H9 (cell line): ENCODE results near the gene RMND5B. TPM values are rescaled to one million over a fixed set of nuclear protein-coding genes. Genes with fewer than 3 reads are reported as not detected.

Experiments
- DNase-seq: peaks from one replicate; pipeline ENCODE4 v3.0.0-alpha.2; 2017
- H2AFZ ChIP-seq: one replicate; pipeline ENCODE4 v1.6.1; 2013; ENCODE audit warnings: mild to moderate bottlenecking, low read length, control low read depth, moderate library complexity
- H2AK5ac ChIP-seq: 2 replicates; pipeline ENCODE4 v1.6.1; 2013; ENCODE audit warnings: low read length, control low read depth, mixed read lengths; ENCODE audit not compliant: insufficient read length
- H2BK120ac ChIP-seq: one replicate; pipeline ENCODE4 v1.6.1; 2013; ENCODE audit warnings: low read depth, mild to moderate bottlenecking, low read length, control low read depth, inconsistent platforms; ENCODE audit not compliant: poor library complexity, severe bottlenecking
- H2BK12ac ChIP-seq: 2 replicates; pipeline ENCODE4 v1.6.1; 2013; ENCODE audit warnings: low read length, control low read depth, mixed read lengths, low read depth; ENCODE audit not compliant: insufficient read length
- H2BK15ac ChIP-seq: 2 replicates; pipeline ENCODE4 v1.6.1; 2013; ENCODE audit warnings: low read depth, low read length, control low read depth
- H2BK20ac ChIP-seq: one replicate; pipeline ENCODE4 v1.6.1; 2013; ENCODE audit warnings: low read depth, mild to moderate bottlenecking, low read length, control low read depth, inconsistent platforms; ENCODE audit not compliant: poor library complexity, severe bottlenecking
- H2BK5ac ChIP-seq: 2 replicates; pipeline ENCODE4 v1.6.1; 2013; ENCODE audit warnings: low read length, control low read depth, mixed read lengths; ENCODE audit not compliant: insufficient read length
- H3K14ac ChIP-seq: 2 replicates; pipeline ENCODE4 v1.6.1; 2013; ENCODE audit warnings: low read length, control low read depth; ENCODE audit not compliant: insufficient read depth
- H3K18ac ChIP-seq: 2 replicates; pipeline ENCODE4 v1.6.1; 2013; ENCODE audit warnings: low read depth, mild to moderate bottlenecking, mixed read lengths, low read length, control low read depth; ENCODE audit not compliant: insufficient read length
- H3K23ac ChIP-seq: 2 replicates; pipeline ENCODE4 v1.6.1; 2013; ENCODE audit warnings: low read length, control low read depth, mixed read lengths, low read depth; ENCODE audit not compliant: insufficient read length
- H3K23me2 ChIP-seq: 2 replicates; pipeline ENCODE4 v1.6.1; 2013; ENCODE audit warnings: low read depth, mild to moderate bottlenecking, mixed read lengths, low read length, control low read depth; ENCODE audit not compliant: insufficient read length, poor library complexity, severe bottlenecking
- H3K27ac ChIP-seq: 2 replicates; pipeline ENCODE4 v1.5.1; 2013; ENCODE audit warnings: low read length, control low read depth, mixed read lengths, low read depth; ENCODE audit not compliant: insufficient read length
- H3K27me3 ChIP-seq: 2 replicates; pipeline ENCODE4 v1.6.1; 2013; ENCODE audit warnings: low read length, control low read depth, inconsistent platforms; ENCODE audit not compliant: insufficient read depth
- H3K4ac ChIP-seq: 2 replicates; pipeline ENCODE4 v1.6.1; 2013; ENCODE audit warnings: low read depth, mild to moderate bottlenecking, control low read depth, inconsistent platforms, low read length, moderate library complexity
- H3K4me1 ChIP-seq: 2 replicates; pipeline ENCODE4 v1.6.1; 2013; ENCODE audit warnings: low read length, control low read depth, inconsistent platforms; ENCODE audit not compliant: insufficient read depth
- H3K4me2 ChIP-seq: 2 replicates; pipeline ENCODE4 v1.6.1; 2013; ENCODE audit warnings: low read length, control low read depth, mixed read lengths; ENCODE audit not compliant: insufficient read length, insufficient read depth
- H3K56ac ChIP-seq: 2 replicates; pipeline ENCODE4 v1.6.1; 2013; ENCODE audit warnings: low read depth, mild to moderate bottlenecking, mixed read lengths, low read length, control low read depth; ENCODE audit not compliant: insufficient read length
- H3K79me1 ChIP-seq: 2 replicates; pipeline ENCODE4 v1.6.1; 2013; ENCODE audit warnings: low read depth, mild to moderate bottlenecking, moderate library complexity, low read length, control low read depth, inconsistent platforms; ENCODE audit not compliant: insufficient read depth, poor library complexity, severe bottlenecking
- H3K79me2 ChIP-seq: 2 replicates; pipeline ENCODE4 v1.6.1; 2013; ENCODE audit warnings: low read length, control low read depth, inconsistent platforms; ENCODE audit not compliant: insufficient read depth
- H3K9ac ChIP-seq: 2 replicates; pipeline ENCODE4 v1.6.1; 2013; ENCODE audit warnings: low read length, control low read depth, mixed read lengths; ENCODE audit not compliant: insufficient read length; ENCODE audit errors: extremely low read depth
- H3K9me3 ChIP-seq: one replicate; pipeline ENCODE4 v1.6.1; 2013; ENCODE audit warnings: low read depth, low read length, inconsistent platforms; ENCODE audit not compliant: control insufficient read depth
- H3T11ph ChIP-seq: one replicate; pipeline ENCODE4 v1.6.1; 2013; ENCODE audit warnings: mild to moderate bottlenecking, low read length, control low read depth, inconsistent platforms
- H4K20me1 ChIP-seq: one replicate; pipeline ENCODE4 v1.6.1; 2013; ENCODE audit not compliant: control insufficient read depth, insufficient read length, insufficient read depth
- H4K5ac ChIP-seq: 2 replicates; pipeline ENCODE4 v1.6.1; 2013; ENCODE audit warnings: low read depth, mild to moderate bottlenecking, mixed read lengths, low read length, control low read depth; ENCODE audit not compliant: insufficient read length
- H4K8ac ChIP-seq: replicated peaks from 2 replicates; pipeline ENCODE4 v1.6.1; 2013; ENCODE audit warnings: low read length, control low read depth, mixed read lengths, low read depth; ENCODE audit not compliant: insufficient read length
- H4K91ac ChIP-seq: 2 replicates; pipeline ENCODE4 v1.6.1; 2013; ENCODE audit warnings: low read depth, mild to moderate bottlenecking, moderate library complexity, mixed read lengths, low read length, control low read depth; ENCODE audit not compliant: insufficient read length
- H3K27ac Mint-ChIP-seq, 3 experiments: 2 replicates in 2 of 3; 3 replicates in 1 of 3; pipeline ENCODE4 v1.8.0; 2020 to 2021; ENCODE audit warnings: mixed read lengths in 3 of 3, mild to moderate bottlenecking in 1 of 3, moderate library complexity in 1 of 3
- H3K27me3 Mint-ChIP-seq: 2 replicates; pipeline ENCODE4 v1.8.0; 2021; ENCODE audit warnings: low read depth, mild to moderate bottlenecking, moderate library complexity, mixed read lengths
- H3K36me3 Mint-ChIP-seq, 3 experiments: 2 replicates in 2 of 3; 3 replicates in 1 of 3; pipeline ENCODE4 v1.8.0; 2020 to 2021; ENCODE audit warnings: low read depth in 3 of 3, mixed read lengths in 3 of 3; ENCODE audit not compliant: insufficient read depth in 1 of 3
- H3K4me1 Mint-ChIP-seq, 2 experiments: 2 replicates each; pipeline ENCODE4 v1.8.0; 2020; ENCODE audit warnings: mixed read lengths in 2 of 2
- H3K4me3 Mint-ChIP-seq, 2 experiments: 2 replicates in 1 of 2; 3 replicates in 1 of 2; pipeline ENCODE4 v1.8.0; 2020 to 2021; ENCODE audit warnings: mild to moderate bottlenecking in 2 of 2, mixed read lengths in 2 of 2, moderate library complexity in 1 of 2
- H3K9me3 Mint-ChIP-seq, 2 experiments: 2 replicates in 1 of 2; 3 replicates in 1 of 2; pipeline ENCODE4 v1.8.0; 2020; ENCODE audit warnings: mild to moderate bottlenecking in 2 of 2, mixed read lengths in 2 of 2, moderate library complexity in 1 of 2
- WGBS: extraction: QIAGEN DNeasy Blood & Tissue Kit; methylation state at CpG from one replicate; pipeline ENCODE4 v1.1.7; 2013; ENCODE audit warnings: missing lambda C conversion rate, low lambda C conversion rate, mixed read lengths; ENCODE audit not compliant: insufficient read length; ENCODE audit errors: extremely low coverage; 5-methylcytosine and 5-hydroxymethylcytosine counted together
- total RNA-seq: library from RNA; stranded (reverse); gene quantifications from 2 replicates; pipeline ENCODE4 v1.2.1, GENCODE V29; 2021
- TF ChIP-seq, protein P1 (sequence below): fragments of 200-600 bp; sonication (generic); conservative IDR thresholded peaks from 3 replicates; pipeline ENCODE4 v1.8.0; 2021; ENCODE audit warnings: antibody characterized with exemption, mild to moderate bottlenecking

RMND5B gene
- total RNA-seq, 1 experiment from 2014 or later = 86.4 TPM

DNA sequence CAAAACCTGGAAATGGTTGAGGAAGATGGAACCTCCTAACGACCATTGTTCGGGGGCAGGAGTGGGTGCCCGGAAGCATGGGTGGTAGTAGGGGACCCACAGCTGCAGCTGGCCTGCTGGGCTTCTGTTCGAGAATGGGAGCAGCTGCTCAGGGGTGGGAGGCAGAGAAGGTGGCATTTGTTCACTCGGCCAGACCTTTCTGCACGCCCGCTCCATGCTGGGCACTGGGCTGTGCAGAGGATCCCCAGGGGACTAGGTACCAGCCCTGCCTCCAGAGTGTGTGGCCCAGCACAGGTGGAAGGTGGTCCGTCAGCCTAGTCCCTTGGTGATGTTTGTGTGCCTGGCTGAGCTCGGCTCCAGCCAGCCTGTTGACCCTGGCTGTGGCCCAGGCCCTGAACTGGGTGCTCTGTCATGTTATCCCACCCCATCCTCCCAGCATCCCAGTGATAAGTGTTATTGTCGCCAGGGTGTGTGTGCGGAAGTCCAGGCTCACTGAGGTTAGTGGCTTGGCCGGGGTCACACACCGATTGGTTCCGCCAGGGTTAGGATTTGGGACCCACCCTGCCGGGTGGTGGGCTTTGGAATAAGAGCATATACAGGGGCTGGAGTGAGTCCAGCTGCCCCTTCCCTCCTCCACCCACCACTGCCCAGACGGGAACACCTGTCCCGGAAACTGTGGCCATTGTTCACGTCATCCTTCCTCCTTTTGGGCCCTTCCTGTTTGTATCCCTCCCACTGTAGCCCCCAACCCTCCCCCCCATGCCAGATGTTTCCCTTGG is 12.7 kb upstream of the RMND5B start:
- DNase-seq = no peak

More for the DNA sequence above, 12.7 kb upstream of the RMND5B start:
- Histone ChIP-seq H3K9me3 (no peaks in the 10 kb centered on the region), H2BK120ac (no peak overlapping the region), H3K4me1 (peaks cover 8% of the 10 kb centered on the region; the same call in 1 of the 2 replicates), H3K79me2 (peaks cover 32% of the 10 kb centered on the region; the same call in 1 of the 2 replicates), H3K18ac (no peak overlapping the region), H2AK5ac (no peak overlapping the region), H3K27me3 (no peaks in the 10 kb centered on the region), H3K9ac (no peak overlapping the region), H2BK15ac (no peak overlapping the region), H3K23ac (no peak overlapping the region), H2BK12ac (no peak overlapping the region), H3K23me2 (peaks cover 14% of the 10 kb centered on the region), H2BK5ac (no peak overlapping the region), H3K4me2 (no peak overlapping the region), H2BK20ac (no peak overlapping the region), H4K5ac (no peak overlapping the region), H3T11ph (no peak overlapping the region), H3K27ac (no peak overlapping the region), H3K56ac (no peak overlapping the region), H4K91ac (no peak overlapping the region), H4K8ac (no peak overlapping the region), H3K79me1 (no peaks in the 10 kb centered on the region), H3K4ac (no peak overlapping the region), H4K20me1 (no peaks in the 10 kb centered on the region), H2AFZ (no peak overlapping the region), H3K14ac (no peak overlapping the region; the same call in 1 of the 2 replicates)
- no CpG with 5 or more reads among the region's 18 CpGs for WGBS
- Mint-ChIP-seq H3K4me3 (no peak overlapping the region), H3K36me3 (peaks cover 10 to 28% (median 15%) of the 10 kb centered on the region in 3 experiments), H3K27ac (no peak overlapping the region), H3K9me3 (no peaks in the 10 kb centered on the region; a peak in 2 of 5 replicates), H3K27me3 (no peaks in the 10 kb centered on the region), H3K4me1 (peaks cover 24 to 36% of the 10 kb centered on the region in 2 experiments)
- TF ChIP-seq, protein P1, sequence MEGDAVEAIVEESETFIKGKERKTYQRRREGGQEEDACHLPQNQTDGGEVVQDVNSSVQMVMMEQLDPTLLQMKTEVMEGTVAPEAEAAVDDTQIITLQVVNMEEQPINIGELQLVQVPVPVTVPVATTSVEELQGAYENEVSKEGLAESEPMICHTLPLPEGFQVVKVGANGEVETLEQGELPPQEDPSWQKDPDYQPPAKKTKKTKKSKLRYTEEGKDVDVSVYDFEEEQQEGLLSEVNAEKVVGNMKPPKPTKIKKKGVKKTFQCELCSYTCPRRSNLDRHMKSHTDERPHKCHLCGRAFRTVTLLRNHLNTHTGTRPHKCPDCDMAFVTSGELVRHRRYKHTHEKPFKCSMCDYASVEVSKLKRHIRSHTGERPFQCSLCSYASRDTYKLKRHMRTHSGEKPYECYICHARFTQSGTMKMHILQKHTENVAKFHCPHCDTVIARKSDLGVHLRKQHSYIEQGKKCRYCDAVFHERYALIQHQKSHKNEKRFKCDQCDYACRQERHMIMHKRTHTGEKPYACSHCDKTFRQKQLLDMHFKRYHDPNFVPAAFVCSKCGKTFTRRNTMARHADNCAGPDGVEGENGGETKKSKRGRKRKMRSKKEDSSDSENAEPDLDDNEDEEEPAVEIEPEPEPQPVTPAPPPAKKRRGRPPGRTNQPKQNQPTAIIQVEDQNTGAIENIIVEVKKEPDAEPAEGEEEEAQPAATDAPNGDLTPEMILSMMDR = no peak
